Fibroblast of pulmonary artery (primary cell): ENCODE results near the gene REEP6.

ENCODE experiments used
- DNase-seq: peaks from one replicate; pipeline ENCODE4 v3.0.0-alpha.2; 2010; ENCODE audit warnings: low read depth
- H3K4me3 ChIP-seq: replicated peaks from 2 replicates; pipeline ENCODE4 v1.5.1; 2011; ENCODE audit warnings: low read depth, mild to moderate bottlenecking, control low read depth, low read length, moderate library complexity
- CTCF ChIP-seq: IDR thresholded peaks from 2 replicates; pipeline ENCODE4 v1.5.1; 2011; ENCODE audit warnings: mild to moderate bottlenecking, control low read depth, low read length, inconsistent platforms; ENCODE audit errors: missing control alignments

The REEP6 gene

GRCh38 chr19:1488282-1488601 lies 2.7 kb upstream of the REEP6 start:
- DNase-seq, result no peak
- no peak for TF ChIP-seq CTCF
- no peak overlapping the region for H3K4me3 ChIP-seq

GRCh38 chr19:1489463-1490310 lies 1.3 kb upstream of the REEP6 start:
- H3K4me3 ChIP-seq, result peak overlapping the region; percentile 65
- no peak for TF ChIP-seq CTCF
- DNase-seq, result no peak

GRCh38 chr19:1490311-1491113 lies 469 bp upstream of the REEP6 start, which contains the start of gene PCSK4:
PCSK4 (minus strand) TSS chr19:1490350; CDS start chr19:1490346, 4 bp downstream.
- H3K4me3 ChIP-seq, result peak within 1 kb of the TSS; percentile 65
- DNase-seq, result peak; percentile 99
- TF ChIP-seq CTCF, result no peak

- TF ChIP-seq CTCF, result no peak
- DNase-seq, result no peak
- H3K4me3 ChIP-seq, result no peak overlapping the region
These were observed 829 bp downstream of the REEP6 start for GRCh38 chr19:1491849-1492170.

GRCh38 chr19:1492474-1493006 lies 1.6 kb downstream of the REEP6 start:
- no peak for DNase-seq
- no peak overlapping the region for H3K4me3 ChIP-seq
- no peak for TF ChIP-seq CTCF

- DNase-seq, result no peak
- no peak overlapping the region for H3K4me3 ChIP-seq
- TF ChIP-seq CTCF, result no peak
These were observed 3.3 kb downstream of the REEP6 start for GRCh38 chr19:1494115-1494815.
